Sigmoid colon (tissue), 7 donors: ENCODE results near the gene ARSG. TPM values are rescaled to one million over a fixed set of nuclear protein-coding genes. Genes with fewer than 3 reads are reported as not detected.

Source experiments
- DNase-seq: peaks from one replicate; pipeline ENCODE4 v3.0.0-alpha.2; 2019
- H3K27ac ChIP-seq, 4 donors: fragments of 200-600 bp; sonication (generic); one replicate each; pipeline ENCODE4 v1.5.1; 2016 to 2019; ENCODE audit warnings: mild to moderate bottlenecking in 1 of 4
- H3K27me3 ChIP-seq, 3 donors: fragments of 200-600 bp; sonication (generic); one replicate each; pipeline ENCODE4 v1.5.1; 2019; ENCODE audit warnings: mild to moderate bottlenecking in 1 of 3
- H3K36me3 ChIP-seq, 4 donors: fragments of 200-600 bp; sonication (generic); one replicate each; pipeline ENCODE4 v1.5.1; 2016 to 2019
- H3K4me1 ChIP-seq, 4 donors: fragments of 200-600 bp; sonication (generic); one replicate each; pipeline ENCODE4 v1.5.1; 2017 to 2019
- H3K4me3 ChIP-seq, 4 donors: fragments of 200-600 bp; sonication (generic); one replicate each; pipeline ENCODE4 v1.5.1; 2017 to 2019; ENCODE audit warnings: mild to moderate bottlenecking in 2 of 4, moderate library complexity in 1 of 4
- H3K9me3 ChIP-seq, 4 donors: fragments of 200-600 bp in 3 of 4; sonication (generic) in 3 of 4; one replicate each; pipeline versions ENCODE4 v1.5.1 to v1.6.1; 2013 to 2019
- EP300 ChIP-seq, 4 donors: sonication (generic); formaldehyde crosslinking; IDR thresholded peaks; one replicate each; pipeline ENCODE4 v1.6.1; 2017; ENCODE audit warnings: antibody characterized with exemption in 4 of 4
- POLR2A ChIP-seq, 2 donors: fragments of 450-650 bp; IDR thresholded peaks; one replicate each; pipeline ENCODE4 v1.6.1; 2016; ENCODE audit warnings: antibody characterized with exemption in 2 of 2, mild to moderate bottlenecking in 2 of 2, moderate library complexity in 2 of 2
- POLR2AphosphoS5 ChIP-seq, 4 donors: sonication (generic); formaldehyde crosslinking; IDR thresholded peaks; one replicate each; pipeline ENCODE4 v1.6.1; 2017; ENCODE audit warnings: antibody characterized with exemption in 4 of 4
- WGBS, 2 donors: extraction: QIAGEN DNeasy Blood & Tissue Kit; methylation state at CpG; one replicate each; pipeline ENCODE4 v1.1.7; 2013; 5-methylcytosine and 5-hydroxymethylcytosine counted together
- intact Hi-C: fragments of 100-400 bp; cut with DNase I; formaldehyde crosslinking; loops from one replicate; pipeline ENCODE4 v1.15.1; 2023
- polyA plus RNA-seq, 3 donors: library from polyadenylated mRNA; stranded (reverse); fragments of 200-250 nt; gene quantifications; one replicate each; pipeline ENCODE4 v1.2.3, GENCODE V29; 2013
- total RNA-seq, 4 donors: library from RNA; depleted of rRNA; stranded (reverse); fragments of >200 nt; gene quantifications; one replicate each; pipeline ENCODE4 v1.1.0, GENCODE V29; 2016
- TF ChIP-seq, protein P1 (sequence below), 4 experiments: fragments of 450-650 bp in 3 of 4; fragments of 200-600 bp in 1 of 4; IDR thresholded peaks; one replicate each; pipeline ENCODE4 v1.5.1; 2016 to 2019; ENCODE audit warnings: antibody characterized with exemption in 4 of 4, mild to moderate bottlenecking in 3 of 4, moderate library complexity in 2 of 4
- donor health status: healthy with polysubstance abuse.
- donor health status: Bipolar disorder and iron deficiency.
- donor health status: healthy.

ARSG gene
- total and polyA plus RNA-seq, 7 donors, result under 0.01 to 3.0 (median 1.8) TPM

DNA sequence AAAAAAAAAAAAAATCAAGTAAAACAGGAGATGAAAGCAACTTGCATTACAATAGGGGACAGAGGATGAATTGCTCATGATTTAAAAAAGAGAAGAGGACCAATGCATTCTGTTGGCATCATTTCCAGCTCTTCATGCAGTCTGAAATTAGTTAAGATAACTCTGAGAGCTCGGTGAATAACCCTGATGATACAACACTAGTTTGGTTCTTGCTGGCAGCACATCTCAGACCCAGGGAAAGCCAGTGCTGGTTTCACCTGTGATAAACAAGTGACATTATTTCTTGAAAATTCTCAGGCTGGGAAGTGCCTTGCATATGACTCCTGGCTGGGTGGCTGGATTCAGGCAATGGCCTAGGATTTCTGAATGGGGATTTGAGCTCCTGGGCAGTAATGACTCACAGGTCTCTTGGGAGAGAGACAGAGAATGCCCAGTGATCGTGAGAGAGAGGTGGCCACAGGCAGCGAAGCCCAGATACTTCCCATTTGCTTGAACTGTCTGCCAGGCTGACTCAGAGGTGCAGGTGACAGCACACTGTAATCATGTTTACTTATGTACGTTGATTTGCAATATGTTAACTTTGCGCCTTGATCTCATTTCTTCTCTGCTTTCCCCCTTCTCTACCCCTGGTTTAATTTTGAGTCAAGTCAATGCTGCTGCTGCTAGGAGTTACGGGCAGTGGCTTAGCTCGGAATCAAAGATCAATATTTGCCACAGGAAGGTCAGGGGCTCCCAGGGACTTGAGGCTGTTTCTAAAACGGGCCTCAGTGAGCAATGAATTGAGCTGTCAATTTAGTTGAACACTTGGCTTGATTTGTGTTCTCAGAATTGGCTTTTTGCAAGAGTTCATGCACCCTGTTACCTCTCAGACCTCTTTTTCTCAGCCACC is 27.1 kb downstream of the ARSG start:
- TF ChIP-seq POLR2AphosphoS5 (IDR thresholded peaks at IDR 0.05), result no peak
- TF ChIP-seq, protein P1, sequence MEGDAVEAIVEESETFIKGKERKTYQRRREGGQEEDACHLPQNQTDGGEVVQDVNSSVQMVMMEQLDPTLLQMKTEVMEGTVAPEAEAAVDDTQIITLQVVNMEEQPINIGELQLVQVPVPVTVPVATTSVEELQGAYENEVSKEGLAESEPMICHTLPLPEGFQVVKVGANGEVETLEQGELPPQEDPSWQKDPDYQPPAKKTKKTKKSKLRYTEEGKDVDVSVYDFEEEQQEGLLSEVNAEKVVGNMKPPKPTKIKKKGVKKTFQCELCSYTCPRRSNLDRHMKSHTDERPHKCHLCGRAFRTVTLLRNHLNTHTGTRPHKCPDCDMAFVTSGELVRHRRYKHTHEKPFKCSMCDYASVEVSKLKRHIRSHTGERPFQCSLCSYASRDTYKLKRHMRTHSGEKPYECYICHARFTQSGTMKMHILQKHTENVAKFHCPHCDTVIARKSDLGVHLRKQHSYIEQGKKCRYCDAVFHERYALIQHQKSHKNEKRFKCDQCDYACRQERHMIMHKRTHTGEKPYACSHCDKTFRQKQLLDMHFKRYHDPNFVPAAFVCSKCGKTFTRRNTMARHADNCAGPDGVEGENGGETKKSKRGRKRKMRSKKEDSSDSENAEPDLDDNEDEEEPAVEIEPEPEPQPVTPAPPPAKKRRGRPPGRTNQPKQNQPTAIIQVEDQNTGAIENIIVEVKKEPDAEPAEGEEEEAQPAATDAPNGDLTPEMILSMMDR (IDR thresholded peaks at IDR 0.05), result no peak
- TF ChIP-seq POLR2A (IDR thresholded peaks at IDR 0.05), result no peak
- TF ChIP-seq EP300 (IDR thresholded peaks at IDR 0.05), result no peak
- H3K9me3 ChIP-seq, result no peaks in the 10 kb centered on the region

DNA sequence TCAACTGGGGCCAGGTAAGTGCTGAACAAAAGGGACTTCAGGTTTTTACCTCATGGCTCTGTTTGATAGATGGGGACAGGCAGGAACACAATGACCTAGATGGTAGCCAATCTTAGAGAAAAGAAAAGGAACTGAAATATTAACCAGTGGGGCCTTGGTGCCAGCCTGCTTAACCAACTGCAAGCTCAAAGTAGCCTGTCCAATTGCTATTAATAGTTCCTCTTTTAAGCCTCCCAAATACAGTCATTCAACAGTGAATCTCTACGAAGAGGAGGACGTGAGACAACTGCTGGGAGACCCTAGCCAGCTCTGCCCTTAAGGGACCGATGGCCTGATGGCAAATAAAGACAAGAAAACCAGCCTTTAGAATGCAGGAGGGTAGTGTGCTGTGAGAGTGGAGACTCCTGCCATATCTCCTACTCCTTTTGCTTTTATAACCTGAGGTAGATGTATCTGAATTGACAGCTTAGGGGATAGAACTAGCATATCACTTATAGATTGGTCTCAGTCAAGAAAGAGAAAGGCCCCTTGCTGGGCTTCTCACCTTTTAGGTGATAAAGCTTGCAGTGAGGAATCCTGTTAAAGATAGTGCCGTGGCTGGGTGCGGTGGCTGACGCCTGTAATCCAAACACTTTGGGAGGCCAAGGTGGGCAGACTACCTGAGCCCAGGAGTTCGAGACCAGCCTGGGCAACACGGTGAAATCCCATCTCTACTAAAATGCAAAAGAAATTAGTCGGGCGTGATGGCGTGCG is 28.3 kb downstream of the ARSG start:
- no peaks in the 10 kb centered on the region for H3K36me3 ChIP-seq
- H3K27me3 ChIP-seq, result no peaks in the 10 kb centered on the region
- no peaks in the 10 kb centered on the region for H3K4me1 ChIP-seq
- no peaks in the 10 kb centered on the region for H3K9me3 ChIP-seq
- WGBS, 2 donors, result 88 to 92% methylated on average over 12 of the region's 12 CpGs
- intact Hi-C loops, result no loop called here
- TF ChIP-seq, protein P1 (IDR thresholded peaks at IDR 0.05), result no peak
- TF ChIP-seq EP300 (IDR thresholded peaks at IDR 0.05), result no peak
- TF ChIP-seq POLR2A (IDR thresholded peaks at IDR 0.05), result no peak
- H3K27ac ChIP-seq, result no peak overlapping the region
- no peak for DNase-seq
- no peak overlapping the region for H3K4me3 ChIP-seq

More for the DNA sequence above, 27.1 kb downstream of the ARSG start:
- intact Hi-C loops, result no loop called here
- H3K4me1 ChIP-seq, result no peaks in the 10 kb centered on the region
- WGBS, 2 donors, result 78 to 79% methylated on average over 8 of the region's 8 CpGs
- no peak for DNase-seq
- no peak overlapping the region for H3K27ac ChIP-seq
- H3K36me3 ChIP-seq, result no peaks in the 10 kb centered on the region
- H3K27me3 ChIP-seq, result no peaks in the 10 kb centered on the region
- no peak overlapping the region for H3K4me3 ChIP-seq

DNA sequence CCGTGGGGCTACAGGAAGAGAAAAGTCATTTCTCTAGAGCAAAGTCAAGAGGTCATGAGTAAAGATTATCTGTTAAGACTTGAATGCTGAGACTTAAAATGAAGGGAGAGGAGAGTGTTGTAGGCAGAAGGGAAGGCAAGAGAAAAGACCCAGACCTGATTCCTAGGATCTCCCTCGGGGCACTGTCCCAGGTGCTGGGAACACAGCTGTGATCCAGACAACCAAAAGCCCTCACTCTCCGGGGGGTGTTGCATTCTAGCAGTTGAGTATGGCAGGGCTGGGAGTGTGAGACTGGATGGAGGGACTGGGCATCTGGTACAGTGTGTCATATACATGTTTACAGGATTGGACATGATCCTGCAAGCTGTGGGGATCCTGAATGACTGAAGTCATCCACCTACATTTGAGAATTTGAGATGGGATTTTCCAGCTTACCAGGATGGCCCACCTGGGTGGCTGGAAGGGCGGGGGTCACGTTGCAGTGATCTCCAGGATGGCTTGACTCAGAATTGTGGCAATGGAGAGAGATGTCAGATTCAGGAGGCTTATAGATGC is 29.1 kb downstream of the ARSG start:
- DNase-seq, result no peak
- 55 to 77% methylated on average over 5 of the region's 5 CpGs for WGBS, 2 donors
- H3K4me1 ChIP-seq, result no peaks in the 10 kb centered on the region
- H3K4me3 ChIP-seq, result no peak overlapping the region
- no peak overlapping the region for H3K27ac ChIP-seq
- H3K36me3 ChIP-seq, result no peaks in the 10 kb centered on the region
- intact Hi-C loops, result no loop called here
- no peaks in the 10 kb centered on the region for H3K27me3 ChIP-seq
- TF ChIP-seq EP300 (IDR thresholded peaks at IDR 0.05) (no peak), POLR2A (IDR thresholded peaks at IDR 0.05) (no peak), POLR2AphosphoS5 (IDR thresholded peaks at IDR 0.05) (no peak)
- TF ChIP-seq, protein P1 (IDR thresholded peaks at IDR 0.05), result no peak
- H3K9me3 ChIP-seq, result no peaks in the 10 kb centered on the region

DNA sequence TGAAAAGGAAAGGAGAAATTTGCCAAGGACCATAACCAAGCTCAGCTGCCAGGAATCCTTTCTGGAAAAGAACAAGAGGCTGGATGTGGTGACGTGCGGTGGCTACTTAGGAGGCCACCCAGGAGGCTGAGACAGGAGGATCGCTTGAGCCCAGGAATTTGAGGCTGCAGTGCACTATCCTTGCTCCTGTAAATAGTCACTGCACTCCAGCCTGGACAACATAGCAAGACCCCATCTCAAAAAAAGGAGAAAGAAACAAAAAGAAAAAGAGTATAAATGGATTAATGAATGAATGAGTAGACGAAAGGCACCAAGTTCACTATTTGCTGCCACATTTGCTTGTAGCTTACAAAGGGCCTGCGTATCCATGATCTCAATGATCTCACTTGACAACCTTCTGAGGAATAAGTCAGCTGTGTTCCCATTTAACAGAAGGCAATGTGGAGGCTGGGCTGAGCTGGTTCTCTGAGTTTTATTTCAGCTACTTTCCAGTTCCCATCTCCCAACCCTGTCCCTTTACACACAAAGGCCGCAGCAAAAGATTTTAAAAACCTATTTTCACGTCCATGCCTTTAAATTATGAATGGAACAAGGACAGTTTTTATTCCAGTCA is 29.8 kb downstream of the ARSG start:
- intact Hi-C loops, result no loop called here
- Histone ChIP-seq H3K4me1 (no peaks in the 10 kb centered on the region), H3K27me3 (no peaks in the 10 kb centered on the region), H3K27ac (no peak overlapping the region), H3K36me3 (no peaks in the 10 kb centered on the region), H3K4me3 (no peak overlapping the region), H3K9me3 (no peaks in the 10 kb centered on the region)
- DNase-seq, result no peak
- TF ChIP-seq EP300 (IDR thresholded peaks at IDR 0.05) (no peak), POLR2AphosphoS5 (IDR thresholded peaks at IDR 0.05) (no peak), POLR2A (IDR thresholded peaks at IDR 0.05) (no peak)
- TF ChIP-seq, protein P1 (IDR thresholded peaks at IDR 0.05), result no peak
- WGBS, 2 donors, result 92 to 95% methylated on average over 7 of the region's 7 CpGs
